ENCODE results near the gene EMC6. TPM values are rescaled to one million over a fixed set of nuclear protein-coding genes. Genes with fewer than 3 reads are reported as not detected.

EMC6 gene
- total and polyA plus RNA-seq, 2 of the 13 experiments (the other 11 are each of a cell fraction or from before 2014, with no cell fraction given): 45.1 to 47.7 TPM

DNA sequence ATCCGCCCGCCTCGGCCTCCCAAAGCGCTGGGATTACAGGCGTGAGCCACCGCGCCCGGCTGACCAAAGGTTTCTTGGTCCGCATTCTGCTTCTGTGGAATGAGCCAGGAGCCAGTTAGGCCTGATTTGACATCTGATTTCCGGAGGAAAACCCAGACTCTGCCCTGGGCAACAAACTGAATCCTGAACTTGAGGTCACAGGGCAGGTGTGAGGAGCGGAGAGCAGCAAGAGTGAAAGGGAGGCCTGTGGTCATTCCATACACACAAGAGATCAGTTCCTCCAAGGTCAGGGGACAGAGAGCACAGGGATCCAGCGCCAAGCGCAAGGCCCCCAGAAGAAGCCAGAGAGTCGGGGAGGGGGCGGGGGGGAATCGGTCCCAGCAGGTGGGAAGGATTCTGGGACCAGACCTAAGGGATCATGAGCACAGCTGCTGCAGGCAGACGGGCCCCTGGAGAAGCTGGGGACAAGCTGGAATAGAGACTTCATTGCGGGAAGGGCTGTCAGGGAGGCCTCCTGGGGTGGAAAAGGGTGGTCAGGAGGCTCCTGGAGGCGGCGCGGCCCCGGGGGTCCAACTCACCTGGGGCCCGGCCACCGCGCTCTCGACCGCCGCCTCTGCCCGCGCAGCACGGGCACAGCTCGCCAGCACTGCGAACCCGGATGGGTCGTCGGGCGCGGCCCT is 33.0 kb upstream of the EMC6 start (continued):
- TF ChIP-seq ZNF83 (CRISPR knock-in tag; IDR thresholded peaks at IDR 0.05; ENCODE audit: borderline replicate concordance): no peak
- 0 out of 2 replicates have a peak, but pooled peaks have one; percentile 32 for TF ChIP-seq NR2F2 (IDR thresholded peaks at IDR 0.05; ENCODE audit: borderline replicate concordance, low read depth)
- TF ChIP-seq KLF15 (CRISPR knock-in tag; IDR thresholded peaks at IDR 0.05; ENCODE audit: borderline replicate concordance): 0 out of 2 replicates have a peak, but pooled peaks have one; percentile 10
- TF ChIP-seq ZBTB37 (CRISPR knock-in tag; IDR thresholded peaks at IDR 0.05): no peak
- TF ChIP-seq ZBTB8A (CRISPR knock-in tag; IDR thresholded peaks at IDR 0.05; ENCODE audit: borderline replicate concordance, low read depth): peak; percentile 37; the same call in 1 of the 2 replicates
- no peak for TF ChIP-seq HOXA5 (CRISPR knock-in tag; IDR thresholded peaks at IDR 0.05)
- TF ChIP-seq MBD4 (IDR thresholded peaks at IDR 0.05; ENCODE audit: borderline replicate concordance, low read length): no peak
- TF ChIP-seq ATF7-NPFF (CRISPR knock-in tag; IDR thresholded peaks at IDR 0.05; ENCODE audit: low read depth): no peak
- no peak for TF ChIP-seq RNF2 (conservative IDR thresholded peaks at IDR 0.05; ENCODE audit: low read depth)
- no peak for TF ChIP-seq LCORL (IDR thresholded peaks at IDR 0.05)
- TF ChIP-seq LCORL (CRISPR knock-in tag; IDR thresholded peaks at IDR 0.05): peak; percentile 48; the same call in 1 of the 2 replicates
- TF ChIP-seq YY1 (IDR thresholded peaks at IDR 0.05; ENCODE audit: insufficient read depth, insufficient replicate concordance, low read depth, low read length): no peak
- no peak for TF ChIP-seq RBAK (CRISPR knock-in tag; IDR thresholded peaks at IDR 0.05)
- TF ChIP-seq HCFC1 (IDR thresholded peaks at IDR 0.05; ENCODE audit: low read depth, low read length): no peak
- no peak; the same call in 1 of the 2 replicates for TF ChIP-seq SPEN (CRISPR knock-in tag; IDR thresholded peaks at IDR 0.05; ENCODE audit: low read depth)
- TF ChIP-seq CBX1 (IDR thresholded peaks at IDR 0.05; ENCODE audit: low read depth): no peak
- TF ChIP-seq ZBTB1 (CRISPR knock-in tag; IDR thresholded peaks at IDR 0.05; ENCODE audit: borderline replicate concordance): no peak
- TF ChIP-seq YEATS2 (CRISPR knock-in tag; IDR thresholded peaks at IDR 0.05; ENCODE audit: borderline replicate concordance): no peak
- TF ChIP-seq, protein P1, sequence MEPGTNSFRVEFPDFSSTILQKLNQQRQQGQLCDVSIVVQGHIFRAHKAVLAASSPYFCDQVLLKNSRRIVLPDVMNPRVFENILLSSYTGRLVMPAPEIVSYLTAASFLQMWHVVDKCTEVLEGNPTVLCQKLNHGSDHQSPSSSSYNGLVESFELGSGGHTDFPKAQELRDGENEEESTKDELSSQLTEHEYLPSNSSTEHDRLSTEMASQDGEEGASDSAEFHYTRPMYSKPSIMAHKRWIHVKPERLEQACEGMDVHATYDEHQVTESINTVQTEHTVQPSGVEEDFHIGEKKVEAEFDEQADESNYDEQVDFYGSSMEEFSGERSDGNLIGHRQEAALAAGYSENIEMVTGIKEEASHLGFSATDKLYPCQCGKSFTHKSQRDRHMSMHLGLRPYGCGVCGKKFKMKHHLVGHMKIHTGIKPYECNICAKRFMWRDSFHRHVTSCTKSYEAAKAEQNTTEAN (CRISPR knock-in tag; conservative IDR thresholded peaks at IDR 0.05): no peak
- no peak for TF ChIP-seq ZEB1 (IDR thresholded peaks at IDR 0.05; ENCODE audit: insufficient replicate concordance, low read depth)
- no peak for TF ChIP-seq ZNF841 (CRISPR knock-in tag; IDR thresholded peaks at IDR 0.05; ENCODE audit: borderline replicate concordance)
- no peak for TF ChIP-seq ZFP36 (IDR thresholded peaks at IDR 0.05; ENCODE audit: borderline replicate concordance, low read depth, low read length, partially characterized antibody)
- no peak for TF ChIP-seq ZNF124 (CRISPR knock-in tag; IDR thresholded peaks at IDR 0.05)
- TF ChIP-seq ZSCAN25 (CRISPR knock-in tag; IDR thresholded peaks at IDR 0.05): no peak; the same call in 1 of the 2 replicates
- peak; percentile 25; the same call in 1 of the 2 replicates for TF ChIP-seq HNF1B (CRISPR knock-in tag; IDR thresholded peaks at IDR 0.05)
- no peak for TF ChIP-seq NFRKB (IDR thresholded peaks at IDR 0.05)
- TF ChIP-seq NR1H2 (CRISPR knock-in tag; IDR thresholded peaks at IDR 0.05; ENCODE audit: borderline replicate concordance, low read depth): peak; percentile 63; the same call in 1 of the 2 replicates
- no peak for TF ChIP-seq TMF1 (CRISPR knock-in tag; IDR thresholded peaks at IDR 0.05; ENCODE audit: low read depth)
- TF ChIP-seq RCOR2 (CRISPR knock-in tag; IDR thresholded peaks at IDR 0.05): no peak

All from HepG2 (cell line).